Urothelium cell line (cell line): ENCODE data around the gene POGLUT3.

ENCODE experiments used
- DNase-seq: peaks from one replicate; pipeline ENCODE4 v3.0.0; 2011; ENCODE audit warnings: low spot score, mixed read lengths
- FAIRE-seq: peaks from 2 replicates; lab custom pipeline; 2011; peaks lifted over from hg19 to GRCh38; lab: Jason Lieb, UNC

POGLUT3 gene, protein sequence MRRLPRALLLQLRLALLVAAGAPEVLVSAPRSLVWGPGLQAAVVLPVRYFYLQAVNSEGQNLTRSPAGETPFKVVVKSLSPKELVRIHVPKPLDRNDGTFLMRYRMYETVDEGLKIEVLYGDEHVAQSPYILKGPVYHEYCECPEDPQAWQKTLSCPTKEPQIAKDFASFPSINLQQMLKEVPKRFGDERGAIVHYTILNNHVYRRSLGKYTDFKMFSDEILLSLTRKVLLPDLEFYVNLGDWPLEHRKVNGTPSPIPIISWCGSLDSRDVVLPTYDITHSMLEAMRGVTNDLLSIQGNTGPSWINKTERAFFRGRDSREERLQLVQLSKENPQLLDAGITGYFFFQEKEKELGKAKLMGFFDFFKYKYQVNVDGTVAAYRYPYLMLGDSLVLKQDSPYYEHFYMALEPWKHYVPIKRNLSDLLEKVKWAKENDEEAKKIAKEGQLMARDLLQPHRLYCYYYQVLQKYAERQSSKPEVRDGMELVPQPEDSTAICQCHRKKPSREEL

DNA sequence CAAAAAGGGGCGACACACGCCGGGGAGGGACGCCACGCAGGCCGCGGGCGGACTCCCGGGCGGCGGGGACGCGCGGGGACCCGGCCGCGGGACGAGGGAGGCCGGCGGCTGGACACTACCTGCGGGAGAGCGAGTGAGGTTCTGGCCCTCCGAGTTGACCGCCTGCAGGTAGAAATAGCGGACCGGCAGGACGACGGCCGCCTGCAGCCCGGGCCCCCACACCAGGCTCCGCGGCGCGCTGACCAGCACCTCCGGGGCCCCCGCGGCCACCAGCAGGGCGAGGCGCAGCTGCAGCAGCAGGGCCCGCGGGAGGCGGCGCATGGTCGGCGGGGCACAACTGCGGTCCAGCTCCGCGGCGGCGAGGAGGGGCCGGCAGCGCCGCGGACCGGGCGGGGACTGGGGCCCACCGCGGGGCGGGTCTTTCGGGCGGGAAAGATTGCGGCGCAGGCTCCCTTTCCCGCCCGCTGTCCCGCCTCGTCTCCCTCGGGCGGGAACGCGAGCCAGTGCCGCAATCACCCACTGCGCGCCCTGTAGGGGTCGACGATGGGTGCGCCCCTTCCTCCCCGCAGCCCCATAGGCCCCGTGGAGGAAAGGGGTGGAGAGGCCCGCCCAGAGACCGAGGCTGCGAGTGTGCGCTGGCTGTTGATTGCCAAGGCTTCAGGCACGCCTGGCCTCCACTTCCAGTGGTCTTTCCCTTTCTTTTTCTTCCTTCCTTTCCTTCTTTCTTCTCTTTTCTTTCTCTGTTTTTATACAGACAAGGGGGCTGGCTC, at the start of gene POGLUT3:
Gene POGLUT3, minus strand, starts transcription at position 339 of the 770 bp plus-strand sequence. Its CDS starts 18 bp downstream, at position 321.
- DNase-seq, result peak; percentile 68
- FAIRE-seq, result peak; percentile 62

DNA sequence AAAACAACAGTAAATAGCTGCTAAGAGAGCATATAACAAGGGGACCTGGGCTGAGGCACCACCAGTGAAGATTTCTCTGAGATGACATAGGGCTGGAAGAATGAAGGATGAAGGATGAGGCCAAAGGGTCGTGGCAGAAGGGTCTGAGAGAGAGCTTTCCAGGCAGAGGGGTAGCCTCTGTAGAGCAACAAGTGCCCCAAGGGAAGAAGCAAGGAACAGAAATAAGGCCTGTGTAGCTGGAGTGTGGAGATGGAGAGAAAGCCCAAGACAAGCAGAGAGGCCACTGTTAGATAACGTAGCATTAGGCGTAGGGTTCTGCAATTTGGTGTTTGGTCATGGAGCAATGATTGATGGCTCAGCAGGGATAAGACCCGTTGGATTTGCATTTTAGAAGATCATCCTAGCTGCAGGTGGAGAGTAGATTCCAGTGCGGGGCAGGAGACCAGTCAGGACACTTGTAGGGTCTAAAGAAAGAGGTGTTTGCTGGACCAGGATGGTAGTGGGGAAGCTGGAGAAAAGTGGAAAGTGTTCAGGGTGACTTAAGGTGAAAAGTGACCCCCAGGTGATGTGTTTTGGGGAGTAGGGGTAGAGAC, 47.8 kb upstream of the POGLUT3 start:
- no peak for DNase-seq
- no peak for FAIRE-seq

DNA sequence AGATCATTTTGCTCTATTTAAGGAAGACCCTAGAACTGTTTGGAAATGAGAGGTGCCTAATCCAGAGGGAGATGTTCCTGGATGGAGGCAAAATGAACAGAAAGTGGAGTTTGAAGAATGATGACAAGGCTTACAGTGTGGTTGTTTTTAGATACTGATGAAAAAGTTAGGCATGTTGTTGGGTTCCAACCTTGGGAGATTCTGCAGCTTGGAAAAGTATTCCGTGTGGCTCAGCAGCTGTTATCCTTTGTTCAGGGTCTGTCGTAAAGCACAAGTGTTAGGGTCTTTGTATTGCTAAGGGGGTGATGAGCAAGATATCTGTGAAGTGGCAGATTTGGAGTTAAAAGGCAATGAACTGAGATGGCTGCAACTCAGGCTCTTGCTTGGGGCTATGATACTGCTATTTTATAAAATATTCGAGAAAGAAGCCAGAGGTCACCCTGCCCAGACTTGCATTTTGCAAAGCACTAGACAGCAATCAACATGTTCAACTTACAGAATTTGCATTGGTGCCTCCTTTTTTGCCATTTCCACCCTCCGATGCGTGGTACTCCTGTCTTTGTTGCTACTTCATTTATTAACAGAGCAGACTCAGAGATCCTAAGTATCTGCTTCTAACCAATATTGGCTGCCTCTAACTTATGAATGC, 45.3 kb upstream of the POGLUT3 start:
- no peak for DNase-seq

DNA sequence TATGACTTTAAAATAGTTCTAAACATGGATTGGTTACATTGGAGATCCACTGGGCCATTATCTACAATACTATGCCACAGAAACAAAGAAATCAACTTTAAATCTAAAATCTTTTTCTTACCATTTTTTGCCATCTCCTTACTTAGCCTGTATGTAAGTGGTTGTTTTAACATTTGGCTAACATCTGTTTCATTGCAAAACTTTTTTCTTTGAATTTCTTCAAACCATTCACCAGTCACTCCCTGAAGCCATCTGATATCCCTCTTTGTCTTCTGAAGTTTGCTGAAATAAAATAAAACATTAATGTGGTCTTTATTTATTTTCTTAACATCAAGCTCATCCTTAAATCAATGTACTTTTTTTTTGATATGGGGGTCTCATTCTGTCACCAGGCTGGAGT, 43.3 kb upstream of the POGLUT3 start:
- no peak for DNase-seq
- no peak for FAIRE-seq

More for the DNA sequence above, 45.3 kb upstream of the POGLUT3 start:
- FAIRE-seq, result no peak

DNA sequence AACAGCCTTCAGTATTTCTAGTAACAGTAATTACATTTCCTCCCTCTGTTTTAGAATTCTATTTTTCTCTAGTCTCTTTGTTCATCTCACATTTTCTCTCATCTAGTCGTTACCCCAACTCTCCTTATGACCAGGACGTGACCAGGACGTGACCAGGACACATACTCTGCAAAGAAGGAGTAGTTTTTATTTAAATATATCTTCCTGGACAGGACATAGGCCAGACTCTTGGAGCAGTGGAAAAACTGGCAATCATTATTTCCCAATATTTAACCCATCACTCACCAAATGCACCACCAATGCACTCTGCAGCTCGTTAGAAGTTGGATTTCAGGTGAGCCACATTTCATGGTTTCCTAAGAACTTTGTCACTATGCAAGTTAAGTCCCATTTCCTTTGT, 40.3 kb upstream of the POGLUT3 start:
- DNase-seq, result no peak
- no peak for FAIRE-seq

DNA sequence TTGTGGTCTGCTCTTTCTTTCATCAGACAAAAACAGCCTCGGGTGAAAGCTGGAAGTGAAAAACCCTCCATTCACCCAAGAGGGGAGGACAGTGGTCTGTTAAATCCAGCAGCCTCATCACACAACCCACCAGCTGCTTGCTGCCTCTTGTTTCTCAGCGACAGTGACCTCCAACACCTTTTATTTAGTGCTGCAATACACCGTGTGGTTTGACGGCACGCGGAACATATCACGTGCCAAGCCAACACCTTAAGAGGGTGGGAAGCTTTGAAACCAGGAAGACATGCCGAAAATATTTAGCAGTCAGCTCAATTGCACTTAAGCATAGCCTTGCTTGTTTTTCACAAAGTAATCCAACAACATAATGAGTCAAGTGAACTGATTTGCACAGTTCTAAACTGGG, 39.8 kb upstream of the POGLUT3 start:
- FAIRE-seq (no peak), DNase-seq (no peak)

DNA sequence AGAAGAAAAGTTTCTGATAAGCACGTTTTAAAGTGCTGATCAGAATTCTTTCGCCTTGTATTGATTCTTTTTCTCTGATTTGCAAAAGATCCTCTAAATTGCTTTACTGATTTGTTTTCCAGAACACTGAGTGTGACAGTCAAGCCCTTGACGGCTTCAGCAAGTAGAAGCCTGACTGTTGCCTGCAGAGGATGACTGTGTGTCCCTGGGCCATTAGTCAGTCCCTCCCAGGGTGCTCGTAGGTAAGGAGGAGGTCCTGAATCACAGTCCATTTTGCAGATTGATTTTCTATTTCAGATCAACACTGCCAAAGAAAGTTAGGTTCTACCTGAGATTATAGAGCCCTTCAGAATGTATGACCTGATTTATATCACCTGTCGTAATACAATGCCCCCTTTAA, 38.6 kb upstream of the POGLUT3 start:
- FAIRE-seq (no peak), DNase-seq (no peak)

DNA sequence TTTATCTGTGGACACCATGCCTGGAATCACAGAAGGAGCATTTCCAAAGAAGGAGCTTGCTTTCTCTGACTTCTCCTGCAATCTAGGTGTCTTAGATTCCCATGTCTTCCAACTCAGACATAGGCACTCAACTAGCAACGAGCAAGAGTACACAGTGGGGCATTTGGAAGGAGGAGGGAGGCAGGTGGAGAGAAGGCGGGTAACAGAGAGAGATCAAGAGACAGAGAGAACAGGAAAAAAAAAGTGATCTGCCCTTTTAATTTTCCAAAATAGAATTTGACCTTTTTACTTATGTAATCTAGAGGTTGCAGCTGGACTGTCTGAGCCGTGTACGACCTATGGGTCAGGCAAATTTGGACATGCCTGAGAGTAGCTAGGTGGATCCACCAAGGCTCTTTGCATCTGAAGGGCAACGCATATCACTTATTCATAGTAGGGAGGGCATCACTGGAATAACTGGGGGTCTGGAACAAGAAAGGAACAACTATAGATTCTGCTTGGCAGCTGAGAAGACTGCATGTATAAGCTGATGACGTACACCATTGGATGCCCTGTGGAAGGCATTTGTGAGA, 37.3 kb upstream of the POGLUT3 start:
- no peak for DNase-seq

DNA sequence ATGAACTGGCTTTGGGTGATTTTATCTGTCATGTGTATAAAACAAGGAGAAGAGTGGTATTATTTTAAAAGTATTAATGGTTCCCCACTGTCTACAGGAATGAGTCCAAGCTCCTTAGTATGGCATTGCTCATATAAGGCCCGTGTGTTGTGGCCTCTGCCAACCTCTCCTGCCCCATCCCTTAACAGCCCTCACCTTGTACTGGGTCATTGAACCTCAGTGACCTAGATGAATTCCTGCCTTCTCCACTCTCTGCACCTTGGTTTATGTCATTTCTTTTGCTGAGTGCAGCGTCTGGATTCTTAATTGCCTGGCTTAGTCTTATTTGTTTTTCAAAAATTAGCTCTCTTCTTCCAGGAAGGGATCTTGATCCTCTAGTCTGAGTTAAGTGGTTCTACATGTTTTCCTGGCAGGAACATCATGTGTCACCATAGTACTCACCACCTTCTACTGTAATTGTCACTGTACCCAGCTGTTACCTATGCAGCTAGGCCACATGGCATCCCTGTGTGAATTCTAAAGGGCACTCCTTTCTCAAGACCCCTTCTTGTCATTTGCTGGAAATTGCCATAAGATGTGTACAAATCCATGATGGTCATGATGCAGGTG, 36.2 kb upstream of the POGLUT3 start:
- no peak for DNase-seq
- no peak for FAIRE-seq

More for the DNA sequence above, 37.3 kb upstream of the POGLUT3 start:
- no peak for FAIRE-seq

DNA sequence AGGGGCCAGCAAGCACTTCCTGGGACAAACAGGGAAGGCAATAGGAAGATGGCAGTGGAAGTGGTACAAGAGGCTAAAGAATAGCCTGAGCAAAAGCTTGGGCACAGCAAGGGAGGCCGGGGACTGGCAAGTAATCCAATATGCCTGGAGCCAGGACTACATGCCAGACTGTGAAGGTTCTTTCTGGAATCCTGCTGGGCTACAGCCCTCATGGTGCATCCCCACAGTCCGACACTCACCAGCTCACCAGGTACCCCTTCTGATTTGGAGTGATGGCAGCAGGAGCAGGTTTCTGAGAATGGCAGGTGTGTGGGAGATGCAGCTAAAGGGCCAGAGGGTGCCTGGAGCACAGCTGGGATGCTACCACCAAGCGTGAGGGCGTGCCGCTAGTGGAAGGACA, 32.2 kb upstream of the POGLUT3 start:
- FAIRE-seq (peak; percentile 61), DNase-seq (no peak)

DNA sequence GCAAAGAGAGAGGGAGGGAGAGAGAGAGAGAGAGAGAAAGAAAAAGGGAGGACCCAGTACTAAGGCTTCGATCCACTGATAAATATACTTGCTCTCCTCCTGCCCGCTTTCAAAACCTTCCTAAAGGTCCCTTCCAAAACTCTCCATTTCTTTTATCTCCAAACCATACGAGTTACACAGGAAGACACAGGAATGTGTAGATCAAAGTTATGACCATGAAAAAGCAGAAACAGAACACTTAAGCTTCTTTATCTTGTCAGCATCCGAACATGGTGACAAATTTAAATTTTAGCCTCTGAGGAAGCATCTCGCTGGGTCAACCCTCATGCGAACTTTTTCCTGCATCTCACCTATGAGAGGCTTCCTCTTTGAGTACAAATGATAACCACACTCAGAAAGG, 29.2 kb upstream of the POGLUT3 start:
- no peak for FAIRE-seq

DNA sequence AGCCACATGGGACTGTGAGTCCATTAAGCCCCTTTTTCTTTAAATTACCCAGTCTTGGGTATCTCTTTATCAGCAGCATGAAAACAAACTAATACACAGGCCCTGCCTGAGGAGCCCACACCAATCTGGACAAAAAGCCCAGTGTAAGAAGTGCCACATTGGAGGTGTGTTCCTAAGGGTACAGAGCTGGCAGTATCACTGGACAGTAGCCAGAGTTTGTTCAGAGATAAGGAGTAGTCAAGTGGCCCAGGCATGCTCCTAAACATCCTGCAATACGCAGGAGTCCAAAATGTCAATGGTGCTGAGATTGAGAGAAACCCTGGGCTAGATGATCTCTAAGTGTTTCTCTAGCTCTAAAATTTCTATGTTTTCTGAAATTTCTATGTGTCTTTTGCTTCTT, 27.0 kb upstream of the POGLUT3 start:
- FAIRE-seq (no peak), DNase-seq (no peak)

More for the DNA sequence above, 29.2 kb upstream of the POGLUT3 start:
- DNase-seq, result no peak

DNA sequence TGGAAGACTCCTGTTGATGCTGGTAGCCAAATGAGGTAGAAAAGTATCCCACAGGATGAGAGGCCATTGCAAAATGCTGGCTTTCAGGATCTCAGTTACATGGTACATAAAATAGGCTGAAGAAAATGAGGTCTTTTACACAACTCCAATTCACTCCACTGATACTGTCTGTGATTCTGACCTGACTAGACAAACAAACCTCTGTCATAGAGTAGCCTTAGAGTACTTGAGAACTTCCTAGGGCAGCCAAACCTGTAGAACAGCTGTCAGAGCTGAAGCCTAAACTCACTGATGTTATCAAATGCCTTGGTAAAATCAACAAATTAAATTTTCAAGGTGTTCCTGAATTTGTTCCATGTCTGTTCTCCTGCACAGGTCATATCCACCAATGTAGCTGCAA, 26.2 kb upstream of the POGLUT3 start:
- FAIRE-seq (no peak), DNase-seq (no peak)

DNA sequence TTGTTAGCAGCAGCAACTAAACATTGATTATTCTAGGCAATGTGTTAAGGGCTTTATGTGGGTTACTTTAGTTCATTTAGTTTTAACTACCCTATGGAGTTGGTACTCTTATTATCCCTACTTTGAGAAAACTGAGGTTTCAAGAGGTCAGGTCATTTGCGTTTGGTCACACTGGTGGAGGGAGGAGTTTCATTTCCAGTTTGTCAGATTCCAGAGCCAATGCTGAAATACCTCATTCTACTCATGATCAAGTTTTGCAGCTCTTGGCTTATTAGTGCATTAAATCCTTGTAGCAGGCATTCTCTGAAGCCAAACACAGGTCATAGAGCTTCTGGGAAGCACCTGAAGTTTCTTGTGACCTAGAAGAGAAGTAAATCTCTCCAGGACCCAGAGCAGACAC, 24.1 kb upstream of the POGLUT3 start:
- no peak for DNase-seq
- no peak for FAIRE-seq

DNA sequence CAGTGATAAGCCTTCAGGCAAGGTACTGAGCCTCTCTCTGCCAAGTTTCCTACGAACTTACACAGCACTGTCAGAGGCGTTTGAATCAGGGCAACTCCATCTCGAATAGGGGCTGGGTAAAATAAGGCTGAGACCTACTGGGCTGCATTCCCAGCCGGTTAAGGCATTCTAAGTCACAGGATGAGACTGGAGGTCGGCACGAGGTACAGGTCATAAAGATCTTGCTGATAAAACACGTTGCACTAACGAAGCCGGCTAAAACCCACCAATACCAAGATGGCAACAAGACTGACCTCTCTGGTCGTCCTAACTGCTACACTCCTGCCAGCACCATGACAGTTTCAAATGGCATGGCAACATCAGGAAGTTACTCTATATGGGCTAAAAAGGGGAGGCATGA, 20.4 kb upstream of the POGLUT3 start:
- FAIRE-seq, result no peak
- no peak for DNase-seq

DNA sequence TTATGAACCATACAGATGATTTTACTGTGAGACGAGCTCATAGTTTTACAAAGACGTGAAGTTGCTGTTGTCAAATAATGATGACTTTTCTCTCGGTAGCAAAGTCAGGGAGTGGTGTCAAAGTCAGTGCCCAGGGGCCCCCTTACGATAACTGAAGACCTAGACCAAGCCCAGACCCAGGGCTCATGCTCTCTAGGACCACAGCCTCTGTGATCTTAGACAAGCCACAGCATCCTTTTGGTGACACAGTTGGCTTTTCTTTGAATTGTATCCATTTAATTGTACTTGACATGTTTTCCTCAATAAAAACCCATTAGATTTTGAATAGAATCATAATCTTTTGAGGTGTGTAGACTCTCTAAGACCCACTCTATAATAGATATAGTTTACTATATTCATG, 17.9 kb upstream of the POGLUT3 start:
- FAIRE-seq (no peak), DNase-seq (no peak)

DNA sequence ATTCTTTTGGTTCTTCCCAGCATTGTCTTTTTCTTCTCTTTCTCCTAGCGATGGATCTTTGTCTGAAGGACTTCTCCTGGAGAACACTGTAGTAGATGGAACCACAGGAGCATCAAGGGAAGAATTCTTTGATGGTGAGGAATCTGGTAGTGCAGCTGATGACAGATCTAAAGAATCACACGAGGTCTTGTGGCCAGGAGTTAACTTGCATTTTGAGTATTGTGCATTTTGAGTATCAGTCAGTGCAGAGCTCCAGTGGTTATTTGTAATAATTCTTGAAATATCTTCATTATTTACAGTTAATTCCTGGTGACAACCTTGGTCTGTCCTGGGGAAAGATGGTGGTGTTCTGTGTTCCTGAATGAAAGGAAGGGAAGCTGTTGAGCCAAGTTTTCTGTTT, 14.5 kb upstream of the POGLUT3 start:
- DNase-seq (no peak), FAIRE-seq (no peak)

DNA sequence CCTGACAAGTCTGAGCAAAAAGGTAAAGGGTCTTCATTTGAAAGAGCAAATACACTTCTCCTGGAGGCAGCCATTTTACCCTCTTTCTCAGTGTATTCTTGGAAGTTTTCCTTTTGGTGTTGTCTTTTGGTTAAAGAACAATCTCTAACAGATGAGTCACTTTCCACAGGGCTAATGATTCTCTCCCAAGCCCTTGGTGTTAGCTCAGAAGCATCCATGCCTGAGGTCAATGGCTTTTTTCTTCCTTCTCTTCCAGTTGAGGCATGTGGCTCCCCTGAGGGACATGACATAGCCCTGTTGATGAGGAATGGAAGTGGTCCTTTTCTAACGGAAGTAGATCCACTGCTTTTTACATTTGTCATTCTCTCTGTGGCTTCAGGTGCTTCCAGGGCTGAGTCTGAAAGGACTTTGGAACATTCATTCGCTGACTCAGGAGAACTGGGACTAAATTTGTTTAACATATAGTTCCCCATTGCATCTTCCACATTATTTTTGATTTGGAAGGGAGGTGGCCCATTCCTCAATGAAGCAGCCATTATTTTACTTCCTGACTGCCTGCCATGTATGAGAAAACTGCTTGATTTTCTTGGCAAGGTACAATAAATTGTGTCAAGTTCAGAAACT, 13.8 kb upstream of the POGLUT3 start:
- FAIRE-seq (no peak), DNase-seq (no peak)

DNA sequence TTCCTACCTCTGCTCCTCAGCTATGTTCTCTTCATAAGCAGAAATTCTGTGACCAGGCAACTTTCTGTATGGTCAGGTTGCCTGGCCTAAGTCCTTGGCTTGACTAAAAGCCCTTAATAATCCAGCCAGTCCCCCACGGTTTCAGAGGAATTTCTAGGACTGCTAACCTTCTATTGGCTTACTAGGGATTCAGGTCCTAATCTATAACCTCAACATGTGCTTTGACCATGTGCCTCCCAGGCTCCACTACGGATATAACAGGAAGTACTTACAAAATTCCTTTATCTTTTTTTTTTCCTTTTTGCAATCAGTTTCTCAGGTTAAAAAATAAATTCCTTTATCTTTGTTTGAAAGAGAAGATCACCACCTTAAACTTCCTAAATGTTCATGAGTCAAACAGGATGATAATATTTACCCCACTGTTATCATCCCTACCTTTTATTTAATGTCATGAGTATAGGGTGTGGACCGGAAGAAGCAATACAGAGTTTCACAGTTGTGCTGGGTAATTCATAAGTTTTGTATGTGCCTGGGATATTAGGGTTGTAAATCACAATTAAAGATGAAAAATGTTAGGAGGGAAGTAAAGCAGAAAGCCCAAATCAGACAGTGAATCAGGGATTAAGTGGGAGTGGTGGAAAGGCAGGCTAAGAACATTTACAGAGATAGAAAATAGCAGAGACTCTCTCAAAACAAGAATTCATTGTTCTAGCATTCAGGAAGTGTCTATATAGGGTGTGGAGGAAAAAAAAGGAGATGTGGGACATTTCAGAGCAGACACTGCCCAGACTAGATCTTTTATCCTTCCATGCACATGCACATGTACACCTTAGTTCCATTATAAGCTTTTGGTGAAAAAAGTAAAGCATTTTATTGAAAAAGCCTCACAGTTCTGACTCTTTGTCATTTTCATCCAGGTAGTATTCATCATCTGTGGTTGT, 10.7 kb upstream of the POGLUT3 start:
- FAIRE-seq (no peak), DNase-seq (no peak)
